Immature natural killer cell (primary cell): ENCODE measurements around the gene LRRC2. TPM values are rescaled to one million over a fixed set of nuclear protein-coding genes. Genes with fewer than 3 reads are reported as not detected.
"Not testable (repeated sequence)": the region's sequence is repeated elsewhere in the genome, so short reads cannot be mapped to it uniquely, and the experiment has no call there.

Experiments
- DNase-seq, 3 donors: peaks; one replicate each; pipeline ENCODE4 v3.0.0; 2022; ENCODE audit warnings: mixed read lengths in 1 of 3
- H3K27ac Mint-ChIP-seq, 6 donors: one replicate each; pipeline ENCODE4 v1.8.0; 2020; ENCODE audit warnings: mixed read lengths in 6 of 6, mild to moderate bottlenecking in 5 of 6, inconsistent platforms in 4 of 6, moderate library complexity in 3 of 6
- H3K27me3 Mint-ChIP-seq, 3 donors: one replicate each; pipeline ENCODE4 v1.8.0; 2020 to 2021; ENCODE audit warnings: low read depth in 3 of 3, mild to moderate bottlenecking in 3 of 3, mixed read lengths in 3 of 3, moderate library complexity in 3 of 3, inconsistent platforms in 1 of 3
- H3K36me3 Mint-ChIP-seq, 3 donors: one replicate each; pipeline ENCODE4 v1.8.0; 2020; ENCODE audit warnings: mixed read lengths in 3 of 3, inconsistent platforms in 2 of 3, mild to moderate bottlenecking in 2 of 3
- H3K4me1 Mint-ChIP-seq, 2 donors: one replicate each; pipeline ENCODE4 v1.8.0; 2020; ENCODE audit warnings: inconsistent platforms in 2 of 2, mild to moderate bottlenecking in 2 of 2, mixed read lengths in 2 of 2, moderate library complexity in 1 of 2
- H3K4me3 Mint-ChIP-seq, 5 donors: one replicate each; pipeline ENCODE4 v1.8.0; 2020; ENCODE audit warnings: mild to moderate bottlenecking in 5 of 5, mixed read lengths in 5 of 5, inconsistent platforms in 3 of 5, moderate library complexity in 3 of 5
- H3K9me3 Mint-ChIP-seq, 6 donors: one replicate each; pipeline ENCODE4 v1.8.0; 2020; ENCODE audit warnings: mild to moderate bottlenecking in 6 of 6, mixed read lengths in 6 of 6, inconsistent platforms in 4 of 6, moderate library complexity in 3 of 6
- polyA plus RNA-seq, 3 donors: library from polyadenylated mRNA; unstranded; fragments of 300-500 nt; fragmentation: Illumina TruSeq; gene quantifications; one replicate each; pipeline ENCODE4 v1.2.3, GENCODE V29; 2021

The LRRC2 gene
- polyA plus RNA-seq, 3 donors from 2014 or later: not detected

- Mint-ChIP-seq H3K4me1 (peaks cover 23 to 26% of the 10 kb centered on the region in 2 donors), H3K36me3 (no peaks in the 10 kb centered on the region), H3K4me3 (no peak overlapping the region), H3K9me3 (no peaks in the 10 kb centered on the region), H3K27me3 (peaks cover 0 to 19% (median 16%) of the 10 kb centered on the region in 3 donors), H3K27ac (peak overlapping the region in 1 of 6 donors; percentile 8)
- no peak for DNase-seq
These were observed 24.3 kb downstream of the LRRC2 start for GRCh38 chr3:46541835-46542234.

- peak overlapping the region in 3 of 5 donors; percentile 7 to 53 (median 34) for H3K4me3 Mint-ChIP-seq
- DNase-seq: no peak
- peaks cover 23 to 26% of the 10 kb centered on the region in 2 donors for H3K4me1 Mint-ChIP-seq
- no peaks in the 10 kb centered on the region for H3K9me3 Mint-ChIP-seq
- H3K36me3 Mint-ChIP-seq: no peaks in the 10 kb centered on the region
- peaks cover 2 to 23% (median 16%) of the 10 kb centered on the region in 3 donors for H3K27me3 Mint-ChIP-seq
- peak overlapping the region in 5 of 6 donors; percentile 67 to 85 (median 76) for H3K27ac Mint-ChIP-seq
These were observed 25.6 kb downstream of the LRRC2 start for GRCh38 chr3:46540550-46540949.

GRCh38 chr3:46539443-46540005 is 26.6 kb downstream of the LRRC2 start:
- no peaks in the 10 kb centered on the region for H3K36me3 Mint-ChIP-seq
- peaks cover 7 to 26% (median 16%) of the 10 kb centered on the region in 3 donors for H3K27me3 Mint-ChIP-seq
- no peaks in the 10 kb centered on the region for H3K9me3 Mint-ChIP-seq
- no peak for DNase-seq
- peak overlapping the region; percentile 85 to 94 (median 91) for H3K27ac Mint-ChIP-seq
- peaks cover 23 to 26% of the 10 kb centered on the region in 2 donors for H3K4me1 Mint-ChIP-seq
- H3K4me3 Mint-ChIP-seq: peak overlapping the region; percentile 80 to 84 (median 83)

DNA sequence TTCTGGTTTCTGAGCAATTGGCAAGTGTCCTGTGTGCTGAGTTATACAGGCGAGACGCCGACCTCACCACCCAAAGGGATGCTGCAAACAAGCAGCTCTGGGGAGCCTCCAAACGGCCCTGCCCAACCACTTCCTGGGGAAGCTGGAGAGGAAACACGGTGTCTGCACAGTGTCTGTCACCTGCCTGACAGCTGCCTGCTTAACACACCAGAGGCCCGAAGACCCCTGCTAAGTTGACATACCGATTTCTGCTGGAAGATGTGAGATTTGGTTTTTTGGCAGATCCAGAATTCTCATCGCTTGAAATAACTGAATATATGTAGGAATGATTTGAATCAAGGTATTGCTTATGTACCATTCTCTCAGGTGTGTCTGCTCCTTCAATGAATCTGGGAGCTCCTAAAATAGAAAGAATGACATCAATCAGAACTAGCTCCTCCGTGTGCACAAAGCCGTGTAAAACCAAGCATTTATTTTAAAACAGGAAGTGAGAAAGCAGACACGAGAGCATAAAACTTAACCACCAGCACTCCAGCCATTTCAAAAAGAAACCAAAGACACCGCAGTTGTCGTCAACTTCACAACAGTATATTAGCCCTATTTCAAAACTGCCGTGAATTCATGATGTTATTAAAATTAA is 27.2 kb downstream of the LRRC2 start:
- Mint-ChIP-seq H3K27ac (peak overlapping the region; percentile 85 to 94 (median 91)), H3K4me3 (peak overlapping the region; percentile 80 to 84 (median 83)), H3K27me3 (peaks cover 10 to 26% (median 16%) of the 10 kb centered on the region in 3 donors), H3K9me3 (peaks cover 0 to 2% (median 0%) of the 10 kb centered on the region in 6 donors), H3K4me1 (peaks cover 23 to 26% of the 10 kb centered on the region in 2 donors), H3K36me3 (no peaks in the 10 kb centered on the region)
- peak; percentile 82 to 85 (median 83) for DNase-seq

DNA sequence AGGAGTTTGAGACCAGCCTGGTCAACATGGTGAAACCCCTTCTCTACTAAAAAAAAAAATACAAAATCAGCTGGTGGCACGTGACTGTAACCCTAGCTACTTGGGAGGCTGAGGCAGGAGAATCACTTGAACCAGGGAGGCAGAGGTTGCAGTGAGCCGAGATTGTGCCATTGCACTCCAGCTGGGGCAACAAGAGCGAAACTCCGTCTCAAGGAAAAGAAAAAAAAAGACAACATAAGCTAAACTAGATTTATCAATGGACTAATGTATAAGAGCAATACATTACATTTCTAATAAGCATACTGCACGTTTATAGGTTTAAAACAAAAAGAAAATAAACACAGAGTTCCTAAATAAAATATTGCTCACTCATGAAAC is 27.7 kb downstream of the LRRC2 start:
- not testable (repeated sequence) for H3K36me3 Mint-ChIP-seq, H3K9me3 Mint-ChIP-seq, DNase-seq
- Mint-ChIP-seq H3K27ac (peak overlapping the region; percentile 85 to 94 (median 91)), H3K4me3 (peak overlapping the region; percentile 80 to 84 (median 83)), H3K4me1 (peaks cover 23 to 26% of the 10 kb centered on the region in 2 donors), H3K27me3 (peaks cover 10 to 26% (median 16%) of the 10 kb centered on the region in 3 donors)

- Mint-ChIP-seq H3K36me3 (no peaks in the 10 kb centered on the region), H3K4me1 (peaks cover 23 to 26% of the 10 kb centered on the region in 2 donors), H3K27ac (peak overlapping the region in 5 of 6 donors; percentile 14 to 94 (median 90)), H3K27me3 (peaks cover 10 to 26% (median 16%) of the 10 kb centered on the region in 3 donors), H3K4me3 (peak overlapping the region; percentile 20 to 84 (median 83)), H3K9me3 (peaks cover 0 to 2% (median 0%) of the 10 kb centered on the region in 6 donors)
- DNase-seq: no peak
These were observed 28.3 kb downstream of the LRRC2 start for GRCh38 chr3:46537779-46538178.

GRCh38 chr3:46537316-46537715 is 28.8 kb downstream of the LRRC2 start:
- no peak for DNase-seq
- Mint-ChIP-seq H3K4me3 (no peak overlapping the region), H3K27ac (peak overlapping the region in 2 of 6 donors; percentile 16 to 92), H3K27me3 (peaks cover 10 to 26% (median 16%) of the 10 kb centered on the region in 3 donors), H3K36me3 (no peaks in the 10 kb centered on the region), H3K9me3 (peaks cover 0 to 2% (median 0%) of the 10 kb centered on the region in 6 donors), H3K4me1 (peaks cover 23 to 26% of the 10 kb centered on the region in 2 donors)

GRCh38 chr3:46536758-46537157 is 29.3 kb downstream of the LRRC2 start:
- H3K36me3 Mint-ChIP-seq: no peaks in the 10 kb centered on the region
- peak overlapping the region in 2 of 6 donors; percentile 48 to 92 for H3K27ac Mint-ChIP-seq
- no peak overlapping the region for H3K4me3 Mint-ChIP-seq
- peaks cover 0 to 2% (median 0%) of the 10 kb centered on the region in 6 donors for H3K9me3 Mint-ChIP-seq
- peaks cover 23 to 26% of the 10 kb centered on the region in 2 donors for H3K4me1 Mint-ChIP-seq
- peaks cover 10 to 26% (median 16%) of the 10 kb centered on the region in 3 donors for H3K27me3 Mint-ChIP-seq
- no peak for DNase-seq

DNA sequence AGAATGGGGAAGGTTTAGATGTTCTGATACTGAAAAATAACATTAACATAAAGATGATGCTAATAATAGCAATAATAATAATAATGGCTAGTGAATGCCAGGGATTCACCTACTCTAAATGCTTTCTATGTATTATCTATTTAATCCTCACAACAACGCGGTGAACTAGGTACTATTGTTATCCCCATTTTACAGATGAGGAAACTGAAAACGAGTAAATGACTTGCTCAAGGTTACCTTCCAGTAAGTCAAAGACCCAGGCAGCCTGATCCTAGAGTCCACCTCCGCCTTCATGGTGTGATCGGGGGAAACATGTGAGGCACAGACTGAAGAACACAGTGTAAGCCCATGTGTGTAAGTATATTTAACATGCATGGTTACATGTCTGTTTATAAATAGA is 30.4 kb downstream of the LRRC2 start:
- DNase-seq: no peak
- H3K4me3 Mint-ChIP-seq: no peak overlapping the region
- peaks cover 0 to 2% (median 0%) of the 10 kb centered on the region in 6 donors for H3K9me3 Mint-ChIP-seq
- H3K36me3 Mint-ChIP-seq: no peaks in the 10 kb centered on the region
- peaks cover 23 to 26% of the 10 kb centered on the region in 2 donors for H3K4me1 Mint-ChIP-seq
- peaks cover 10 to 26% (median 16%) of the 10 kb centered on the region in 3 donors for H3K27me3 Mint-ChIP-seq
- peak overlapping the region in 1 of 6 donors; percentile 92 for H3K27ac Mint-ChIP-seq

GRCh38 chr3:46533091-46533490 is 33.0 kb downstream of the LRRC2 start:
- H3K9me3 Mint-ChIP-seq: peaks cover 0 to 2% (median 0%) of the 10 kb centered on the region in 6 donors
- H3K27ac Mint-ChIP-seq: no peak overlapping the region
- H3K4me1 Mint-ChIP-seq: peaks cover 4 to 5% of the 10 kb centered on the region in 2 donors
- H3K36me3 Mint-ChIP-seq: no peaks in the 10 kb centered on the region
- H3K27me3 Mint-ChIP-seq: peaks cover 2 to 16% (median 13%) of the 10 kb centered on the region in 3 donors
- no peak for DNase-seq
- no peak overlapping the region for H3K4me3 Mint-ChIP-seq

GRCh38 chr3:46527239-46527638 is 38.9 kb downstream of the LRRC2 start:
- no peak for DNase-seq
- H3K27ac Mint-ChIP-seq: no peak overlapping the region
- H3K9me3 Mint-ChIP-seq: no peaks in the 10 kb centered on the region
- no peaks in the 10 kb centered on the region for H3K36me3 Mint-ChIP-seq
- peaks cover 0 to 9% (median 0%) of the 10 kb centered on the region in 3 donors for H3K27me3 Mint-ChIP-seq
- no peaks in the 10 kb centered on the region for H3K4me1 Mint-ChIP-seq
- H3K4me3 Mint-ChIP-seq: no peak overlapping the region

DNA sequence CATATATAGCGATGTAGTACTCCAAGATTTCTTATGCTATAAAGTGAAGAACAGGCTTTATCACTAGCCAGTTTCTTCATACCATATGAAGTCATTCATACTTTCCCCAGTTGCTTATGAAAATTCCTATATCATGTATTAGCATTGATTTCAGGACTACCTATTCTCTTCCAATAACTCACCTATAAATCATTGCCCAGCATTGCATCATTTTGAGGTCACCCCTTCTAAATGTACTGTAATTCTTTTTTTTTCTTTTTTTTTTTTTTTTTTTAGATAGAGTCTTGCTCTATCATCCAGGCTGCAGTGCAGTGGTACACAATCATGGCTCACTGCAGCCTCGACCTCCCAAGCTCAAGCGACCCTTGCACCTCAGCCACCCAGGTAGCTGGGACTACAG is 41.3 kb downstream of the LRRC2 start:
- no peaks in the 10 kb centered on the region for H3K4me1 Mint-ChIP-seq
- H3K36me3 Mint-ChIP-seq: no peaks in the 10 kb centered on the region
- DNase-seq: no peak
- no peak overlapping the region for H3K4me3 Mint-ChIP-seq
- H3K9me3 Mint-ChIP-seq: no peaks in the 10 kb centered on the region
- peaks cover 0 to 2% (median 0%) of the 10 kb centered on the region in 3 donors for H3K27me3 Mint-ChIP-seq
- no peak overlapping the region for H3K27ac Mint-ChIP-seq

DNA sequence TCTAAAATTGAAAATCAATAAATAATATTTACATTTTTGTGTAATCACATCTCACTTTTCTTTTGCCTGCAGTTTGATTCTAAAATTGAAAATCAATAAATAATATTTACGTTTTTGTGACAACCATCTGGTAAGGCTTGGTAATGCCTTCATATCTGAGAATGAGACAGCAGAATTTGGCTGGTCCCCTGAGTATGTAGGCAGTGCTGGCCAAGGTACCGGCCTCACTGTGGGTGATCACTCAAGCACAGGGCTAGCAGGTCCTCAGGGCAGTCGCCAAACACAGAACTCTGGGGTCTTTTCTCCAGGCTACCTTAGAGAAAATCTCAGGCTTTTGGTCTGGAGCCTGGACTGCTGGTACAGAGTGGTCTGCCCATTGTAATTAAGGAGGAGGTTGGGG is 42.1 kb downstream of the LRRC2 start:
- no peak overlapping the region for H3K27ac Mint-ChIP-seq
- H3K27me3 Mint-ChIP-seq: peaks cover 0 to 4% (median 0%) of the 10 kb centered on the region in 3 donors
- no peak overlapping the region for H3K4me3 Mint-ChIP-seq
- no peaks in the 10 kb centered on the region for H3K9me3 Mint-ChIP-seq
- DNase-seq: no peak
- H3K36me3 Mint-ChIP-seq: no peaks in the 10 kb centered on the region
- H3K4me1 Mint-ChIP-seq: no peaks in the 10 kb centered on the region

DNA sequence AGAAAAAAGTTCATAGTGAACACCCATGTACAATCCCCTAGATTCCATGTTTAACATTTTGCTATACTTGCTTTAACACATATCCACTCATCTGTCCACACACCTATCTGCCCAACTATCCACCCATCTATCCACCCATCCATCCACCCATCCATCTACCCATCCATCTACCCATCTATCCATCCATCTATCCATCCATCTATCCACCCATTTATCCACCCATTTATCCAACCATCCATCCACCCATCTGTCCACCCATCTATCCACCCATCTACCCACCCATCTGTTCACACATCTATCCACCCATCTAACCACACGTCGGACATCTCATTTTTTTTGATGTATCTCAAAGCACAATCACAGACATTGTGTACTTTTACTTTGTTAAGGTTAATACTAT is 42.5 kb downstream of the LRRC2 start:
- Mint-ChIP-seq H3K36me3 (no peaks in the 10 kb centered on the region), H3K4me1 (no peaks in the 10 kb centered on the region), H3K27ac (peak overlapping the region in 1 of 6 donors; percentile 43), H3K4me3 (no peak overlapping the region), H3K27me3 (peaks cover 0 to 4% (median 0%) of the 10 kb centered on the region in 3 donors), H3K9me3 (no peaks in the 10 kb centered on the region)
- DNase-seq: no peak
